GM23248 (cell line): ENCODE measurements around the gene GTPBP6.
"Not testable (repeated sequence)": the region's sequence is repeated elsewhere in the genome, so short reads cannot be mapped to it uniquely, and the experiment has no call there.

Source experiments
- EZH2 ChIP-seq: fragments of 200-600 bp; sonication (generic); IDR thresholded peaks from 2 replicates; pipeline ENCODE4 v1.6.1; 2018; ENCODE audit warnings: antibody characterized with exemption, mild to moderate bottlenecking; ENCODE audit not compliant: insufficient read depth, poor library complexity, severe bottlenecking
- EZH2phosphoT487 ChIP-seq: fragments of 200-600 bp; sonication (generic); IDR thresholded peaks from 2 replicates; pipeline ENCODE4 v1.6.1; 2018; ENCODE audit warnings: antibody characterized with exemption, moderate library complexity, mild to moderate bottlenecking, low read depth; ENCODE audit not compliant: insufficient read depth

GRCh38 chrX:305781-306613 lies 12.6 kb downstream of the GTPBP6 start:
- TF ChIP-seq EZH2, EZH2phosphoT487: not testable (repeated sequence)
